AG09309 (cell line): ENCODE data around the gene GAPVD1.
"Not testable (repeated sequence)": the region's sequence is repeated elsewhere in the genome, so short reads cannot be mapped to it uniquely, and the experiment has no call there.

Experiments
- DNase-seq: peaks from one replicate; pipeline ENCODE4 v3.0.0-alpha.2; 2010; ENCODE audit warnings: low read depth
- H3K4me3 ChIP-seq: 2 replicates; pipeline ENCODE4 v1.5.1; 2011; ENCODE audit warnings: mild to moderate bottlenecking, low read depth, low read length, moderate library complexity; ENCODE audit not compliant: control insufficient read depth
- CTCF ChIP-seq: IDR thresholded peaks from 2 replicates; pipeline ENCODE4 v1.5.1; 2011; ENCODE audit warnings: mild to moderate bottlenecking, low read depth, low read length, inconsistent platforms; ENCODE audit not compliant: insufficient read depth, control insufficient read depth; ENCODE audit errors: missing control alignments

The GAPVD1 gene

DNA sequence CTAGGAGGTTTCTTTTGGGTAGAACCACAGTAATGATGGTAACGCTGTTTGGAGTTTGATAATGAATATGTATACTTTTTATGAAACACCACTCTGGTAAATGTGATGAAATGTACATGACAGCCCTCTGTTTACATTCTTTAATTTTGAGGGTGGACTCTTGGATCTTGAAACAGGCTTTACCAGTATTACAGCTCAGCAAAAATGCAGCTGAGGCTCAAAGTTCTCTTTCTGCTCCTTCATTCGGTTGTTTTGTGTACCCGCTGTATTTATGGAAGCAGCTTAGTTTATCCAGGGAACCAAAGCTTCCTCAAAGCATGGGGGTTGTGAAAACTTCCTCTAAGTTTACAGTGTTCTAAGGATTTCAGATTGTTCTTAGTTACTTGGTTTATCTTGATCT is 11.1 kb downstream of the GAPVD1 start:
- H3K4me3 ChIP-seq: no peak overlapping the region
- DNase-seq: no peak
- TF ChIP-seq CTCF: no peak

- no peak for TF ChIP-seq CTCF
Observed at GRCh38 chr9:125276771-125277170, 15.1 kb downstream of the GAPVD1 start.

GRCh38 chr9:125277411-125277810 is 15.8 kb downstream of the GAPVD1 start:
- no peak overlapping the region for H3K4me3 ChIP-seq

More at GRCh38 chr9:125276771-125277170, 15.1 kb downstream of the GAPVD1 start:
- DNase-seq: no peak
- H3K4me3 ChIP-seq: no peak overlapping the region

DNA sequence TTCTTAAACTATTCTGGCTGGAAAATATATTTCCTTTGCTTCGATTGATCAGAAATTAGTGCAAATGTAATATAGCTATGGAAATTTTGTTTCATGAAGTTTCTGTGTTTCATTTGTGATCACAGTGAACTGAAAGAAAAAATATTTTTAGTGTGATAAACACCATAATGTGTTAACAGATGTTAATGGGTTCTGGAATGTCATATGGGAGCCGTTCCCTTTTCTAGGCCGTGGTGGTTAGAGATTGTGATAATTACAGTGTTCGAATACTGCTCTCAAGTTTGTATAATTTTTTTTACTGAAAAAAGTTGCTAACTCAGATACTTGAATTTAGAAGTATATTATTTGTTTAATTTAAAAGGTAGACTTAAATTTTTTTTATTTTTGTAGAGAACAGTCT is 19.3 kb downstream of the GAPVD1 start:
- no peak for TF ChIP-seq CTCF
- no peak for DNase-seq

More at GRCh38 chr9:125277411-125277810, 15.8 kb downstream of the GAPVD1 start:
- no peak for DNase-seq
- TF ChIP-seq CTCF: no peak

GRCh38 chr9:125284855-125285254 is 23.2 kb downstream of the GAPVD1 start:
- H3K4me3 ChIP-seq: no peak overlapping the region
- DNase-seq: no peak
- no peak for TF ChIP-seq CTCF

More for the DNA sequence above, 19.3 kb downstream of the GAPVD1 start:
- no peak overlapping the region for H3K4me3 ChIP-seq

DNA sequence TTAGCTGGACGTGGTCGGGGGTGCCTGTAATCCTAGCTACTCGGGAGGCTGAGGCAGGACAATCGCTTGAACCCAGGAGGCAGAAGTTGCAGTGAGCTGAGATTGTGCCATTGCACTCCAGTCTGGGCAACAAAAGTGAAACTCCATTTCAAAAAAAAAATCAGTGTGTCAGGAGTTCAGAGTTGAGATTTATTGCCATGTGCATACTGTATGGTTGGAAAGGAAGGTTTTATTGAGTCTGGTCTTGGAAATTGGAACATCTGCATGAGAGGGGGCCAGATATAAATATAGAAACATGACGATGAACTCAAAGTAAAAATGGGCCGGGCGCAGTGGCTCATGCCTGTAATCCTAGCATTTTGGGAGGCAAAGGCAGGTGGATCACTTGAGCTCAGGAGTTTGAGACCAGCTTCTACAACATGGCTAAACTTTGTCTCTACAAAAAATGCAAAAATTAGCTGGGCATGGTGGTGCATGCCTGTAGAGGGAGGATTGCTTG is 25.4 kb downstream of the GAPVD1 start:
- H3K4me3 ChIP-seq, DNase-seq: not testable (repeated sequence)

GRCh38 chr9:125293134-125293533 is 31.5 kb downstream of the GAPVD1 start:
- H3K4me3 ChIP-seq: no peak overlapping the region
- no peak for TF ChIP-seq CTCF
- no peak for DNase-seq

DNA sequence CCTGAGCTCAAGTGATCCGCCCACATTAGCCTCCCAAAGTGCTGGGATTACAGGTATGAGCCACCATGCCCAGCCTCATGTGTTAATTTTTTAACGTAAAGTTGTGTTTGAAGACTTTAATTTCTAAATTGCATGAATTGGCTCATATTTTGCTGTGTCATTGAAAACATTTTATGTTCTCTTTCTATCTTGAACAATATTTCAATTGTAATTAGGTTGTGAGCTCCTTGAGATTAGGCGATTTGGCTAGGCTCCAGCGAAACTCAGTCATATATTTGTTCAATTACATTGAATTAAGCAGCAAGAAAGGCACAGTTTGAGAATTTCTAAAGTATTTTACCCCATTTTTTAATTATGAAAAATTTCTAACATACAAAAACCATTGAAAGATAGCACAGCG is 34.0 kb downstream of the GAPVD1 start:
- H3K4me3 ChIP-seq: no peak overlapping the region
- no peak for DNase-seq
- TF ChIP-seq CTCF: no peak
